Measurements from ENCODE around the gene WDR43. TPM values are rescaled to one million over a fixed set of nuclear protein-coding genes. Genes with fewer than 3 reads are reported as not detected.
A peak's percentile ranks its signal among the peaks of the same experiment; 100 is the strongest.

The WDR43 gene
- total RNA-seq, 2 donors from 2014 or later: 17.9 to 43.4 TPM

- no peak for DNase-seq
- peak; percentile 13 to 56 for ATAC-seq
- intact Hi-C loops (cut with DNase I): no loop called here
These were observed 86.6 kb downstream of the WDR43 start, which contains the start of gene TOGARAM2 for GRCh38 chr2:28981016-28981441. TSS of gene TOGARAM2 (plus strand) at chr2:28981298. CDS start at chr2:28994835, 13,537 bp downstream.

GRCh38 chr2:28981620-28982376 is 87.3 kb downstream of the WDR43 start:
- intact Hi-C loops (cut with DNase I): no loop called here
- DNase-seq: no peak

DNA sequence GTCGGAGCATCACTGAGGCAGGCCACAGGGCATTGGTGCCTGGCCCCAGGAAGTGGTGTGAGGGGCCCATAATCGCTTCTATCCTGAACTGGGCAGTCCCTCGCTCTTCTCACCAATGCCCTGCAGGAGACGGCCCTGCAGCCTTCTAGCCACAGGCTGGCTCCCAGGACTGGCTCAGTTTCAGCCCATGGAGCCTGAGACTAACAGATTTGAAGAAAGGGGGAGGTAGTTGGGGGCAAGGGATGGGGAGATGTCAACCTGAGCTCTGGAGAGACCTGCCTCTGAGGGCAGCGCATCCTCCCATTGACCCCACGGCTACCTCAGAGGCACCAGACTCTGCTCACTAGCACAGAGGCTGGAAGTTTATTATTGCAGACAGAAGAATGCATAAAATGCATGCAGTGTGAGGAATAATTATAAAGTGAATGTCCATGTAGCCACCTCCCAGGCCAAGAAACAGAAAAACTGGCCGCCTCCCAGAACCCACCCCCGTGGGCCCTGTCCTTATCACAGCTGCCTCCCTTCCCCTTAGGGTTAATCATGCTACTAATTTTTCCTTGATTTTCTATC is 88.0 kb downstream of the WDR43 start:
- DNase-seq (no peak), ATAC-seq (no peak)
- intact Hi-C loops (cut with DNase I): no loop called here

More at GRCh38 chr2:28981620-28982376, 87.3 kb downstream of the WDR43 start:
- ATAC-seq: peak; percentile 16 to 72

GRCh38 chr2:28986429-28986828 is 92.0 kb downstream of the WDR43 start:
- ATAC-seq: no peak
- no peak for DNase-seq
- intact Hi-C loops (cut with DNase I): no loop called here

- DNase-seq: no peak
- intact Hi-C loops (cut with DNase I): no loop called here
- no peak for ATAC-seq
These were observed 95.5 kb downstream of the WDR43 start for GRCh38 chr2:28989973-28990372.

DNA sequence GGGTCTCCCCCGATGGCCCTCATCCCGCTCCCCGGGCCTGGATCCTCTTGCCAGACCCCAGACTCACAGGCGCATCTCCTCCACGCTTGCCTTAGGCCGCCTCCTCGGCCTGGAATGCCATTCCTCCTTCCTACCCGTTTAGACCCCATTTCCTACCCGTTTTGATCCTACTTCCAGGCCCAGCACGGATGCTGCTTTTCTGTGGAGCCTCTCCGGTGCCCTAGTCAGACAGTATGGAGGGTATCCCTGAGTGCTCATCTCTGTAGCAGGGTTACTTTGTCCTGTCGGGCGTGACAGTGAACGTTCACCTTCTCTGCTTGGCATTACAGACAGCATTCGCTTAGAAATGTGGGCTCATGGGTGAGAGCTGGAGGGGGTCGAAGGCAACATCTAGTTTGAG is 96.0 kb downstream of the WDR43 start:
- intact Hi-C loops (cut with DNase I): no loop called here
- DNase-seq (no peak), ATAC-seq (no peak)

GRCh38 chr2:28991021-28991420 is 96.6 kb downstream of the WDR43 start:
- ATAC-seq: peak; percentile 50 to 77
- intact Hi-C loops (cut with DNase I): no loop called here
- DNase-seq: peak; percentile 71

- ATAC-seq (peak; percentile 28 to 50), DNase-seq (no peak)
- intact Hi-C loops (cut with DNase I): no loop called here
These were observed 97.0 kb downstream of the WDR43 start for GRCh38 chr2:28991460-28991859.

GRCh38 chr2:28993206-28993960 is 98.9 kb downstream of the WDR43 start:
- no peak for DNase-seq
- intact Hi-C loops (cut with DNase I): no loop called here
- ATAC-seq: peak in 1 of 2 donors; percentile 55

DNA sequence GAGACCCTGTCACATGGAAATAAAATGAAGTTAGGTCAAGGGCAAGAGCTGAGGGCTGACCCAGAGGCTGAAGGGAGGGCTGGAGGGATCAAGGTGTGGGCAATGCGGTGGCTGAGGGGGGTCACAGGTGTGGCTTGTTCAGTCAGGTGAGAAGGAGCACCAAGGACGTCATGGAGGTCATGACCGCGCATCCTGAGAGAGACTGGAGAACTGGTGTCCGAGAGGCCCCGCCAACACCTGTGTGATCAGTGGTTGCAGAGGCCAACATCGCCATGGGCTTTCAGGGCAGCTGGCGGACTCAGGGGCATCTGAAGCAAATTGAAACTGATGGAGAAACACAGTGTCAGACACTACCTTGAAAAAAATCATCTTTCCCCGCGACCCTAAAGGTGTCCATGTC is 99.6 kb downstream of the WDR43 start:
- ATAC-seq (no peak), DNase-seq (no peak)
- intact Hi-C loops (cut with DNase I): no loop called here

DNA sequence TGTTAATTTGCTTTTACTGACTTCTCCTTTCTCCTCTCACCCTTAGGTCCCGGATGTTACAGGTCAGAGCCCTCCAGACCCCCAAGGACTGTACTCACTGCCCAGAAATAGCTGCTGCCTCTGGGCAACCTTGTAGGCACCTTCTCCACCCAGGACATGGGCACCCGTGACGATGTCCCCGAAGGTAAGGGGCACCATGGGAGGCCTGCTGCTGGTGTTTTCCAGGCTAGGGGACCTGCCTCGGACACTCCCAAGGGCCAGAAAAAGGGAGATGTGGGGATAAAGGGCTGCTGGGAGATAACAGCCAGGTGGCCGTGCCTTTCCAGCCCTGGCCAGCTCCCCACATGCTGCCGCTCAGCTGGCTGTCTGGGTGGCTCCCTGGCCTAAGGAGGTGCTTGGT is 100.2 kb downstream of the WDR43 start:
- intact Hi-C loops (cut with DNase I): no loop called here
- ATAC-seq: no peak
- no peak for DNase-seq

GRCh38 chr2:28995765-28996750 is 101.6 kb downstream of the WDR43 start:
- no peak for ATAC-seq

GRCh38 chr2:28997237-28997846 is 102.9 kb downstream of the WDR43 start:
- ATAC-seq (peak; percentile 14 to 78), DNase-seq (no peak)
- intact Hi-C loops (cut with DNase I): no loop called here

More at GRCh38 chr2:28995765-28996750, 101.6 kb downstream of the WDR43 start:
- DNase-seq: no peak
- intact Hi-C loops (cut with DNase I): no loop called here

Other genes with a start within 250 kb of the WDR43 start
- 100 to 1,000 TPM; 260 to 326 TPM for gene PPP1CB, start 142.8 kb upstream of the WDR43 start, total RNA-seq
- gene SPDYA, start 83.8 kb upstream of the WDR43 start, total RNA-seq: under 1 TPM; 0.31 to 0.44 TPM
- gene TRMT61B, start 24.4 kb upstream of the WDR43 start, total RNA-seq: 10 to 100 TPM; 14.3 to 16.0 TPM
- gene TOGARAM2, start 86.6 kb downstream of the WDR43 start, total RNA-seq: 10 to 100 TPM; 15.5 to 24.8 TPM
- gene PCARE, start 179.9 kb downstream of the WDR43 start, total RNA-seq: 1 to 10 TPM in 1 of 2 donors, under 1 TPM in 1; 0.58 to 1.0 TPM
- 10 to 100 TPM; 45.1 to 63.1 TPM for gene CLIP4, start 220.7 kb downstream of the WDR43 start, total RNA-seq